Neural progenitor cell (in vitro differentiated cells): ENCODE results near the gene OR4D1.

Experiments used
- EZH2 ChIP-seq: fragments of 200-600 bp; sonication (generic); IDR thresholded peaks from 2 replicates; pipeline ENCODE4 v1.6.1; 2017; ENCODE audit warnings: antibody characterized with exemption, mild to moderate bottlenecking, moderate library complexity
- EZH2phosphoT487 ChIP-seq: fragments of 200-600 bp; sonication (generic); IDR thresholded peaks from 2 replicates; pipeline ENCODE4 v1.6.1; 2017; ENCODE audit warnings: antibody characterized with exemption
- TF ChIP-seq, protein P1 (sequence below): fragments of 200-600 bp; sonication (generic); IDR thresholded peaks from 2 replicates; pipeline ENCODE4 v1.5.1; 2017; ENCODE audit warnings: antibody characterized with exemption, mild to moderate bottlenecking

DNA sequence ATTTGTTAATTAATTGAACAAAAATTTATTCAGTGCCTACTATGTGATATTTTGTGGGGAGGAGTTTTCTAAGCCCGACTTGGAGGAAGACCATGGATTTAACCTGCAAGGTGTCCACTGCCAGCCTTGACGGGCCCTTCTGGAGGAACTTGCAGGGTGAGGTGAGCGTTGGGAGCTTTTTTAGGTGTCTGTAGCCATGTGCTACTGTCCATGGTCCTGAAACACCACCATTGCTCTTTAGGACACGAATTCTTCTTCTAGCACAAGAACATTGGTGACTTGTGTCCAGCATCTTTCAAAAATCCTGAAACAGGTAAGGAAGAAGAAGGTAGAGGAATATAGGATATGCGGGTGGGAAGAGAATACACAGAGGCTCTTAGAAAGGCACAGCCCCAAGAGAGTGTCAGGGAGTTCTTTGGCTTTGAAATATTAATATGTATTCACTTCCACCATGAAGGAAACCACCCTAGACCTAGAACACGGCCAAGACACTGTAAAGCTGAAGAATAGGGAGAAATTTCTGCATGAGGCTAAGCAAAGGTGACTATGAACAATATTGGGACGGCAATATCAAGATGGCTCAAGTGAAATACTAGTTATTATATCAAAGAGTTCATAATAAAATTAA is 27.9 kb upstream of the OR4D1 start:
- TF ChIP-seq, protein P1, sequence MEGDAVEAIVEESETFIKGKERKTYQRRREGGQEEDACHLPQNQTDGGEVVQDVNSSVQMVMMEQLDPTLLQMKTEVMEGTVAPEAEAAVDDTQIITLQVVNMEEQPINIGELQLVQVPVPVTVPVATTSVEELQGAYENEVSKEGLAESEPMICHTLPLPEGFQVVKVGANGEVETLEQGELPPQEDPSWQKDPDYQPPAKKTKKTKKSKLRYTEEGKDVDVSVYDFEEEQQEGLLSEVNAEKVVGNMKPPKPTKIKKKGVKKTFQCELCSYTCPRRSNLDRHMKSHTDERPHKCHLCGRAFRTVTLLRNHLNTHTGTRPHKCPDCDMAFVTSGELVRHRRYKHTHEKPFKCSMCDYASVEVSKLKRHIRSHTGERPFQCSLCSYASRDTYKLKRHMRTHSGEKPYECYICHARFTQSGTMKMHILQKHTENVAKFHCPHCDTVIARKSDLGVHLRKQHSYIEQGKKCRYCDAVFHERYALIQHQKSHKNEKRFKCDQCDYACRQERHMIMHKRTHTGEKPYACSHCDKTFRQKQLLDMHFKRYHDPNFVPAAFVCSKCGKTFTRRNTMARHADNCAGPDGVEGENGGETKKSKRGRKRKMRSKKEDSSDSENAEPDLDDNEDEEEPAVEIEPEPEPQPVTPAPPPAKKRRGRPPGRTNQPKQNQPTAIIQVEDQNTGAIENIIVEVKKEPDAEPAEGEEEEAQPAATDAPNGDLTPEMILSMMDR: no peak
- TF ChIP-seq EZH2 (no peak), EZH2phosphoT487 (no peak)
